Adrenal gland (tissue), 5 donors: ENCODE results near the gene RAB33B.

Experiments
- POLR2A ChIP-seq, 2 donors: fragments of 450-650 bp; IDR thresholded peaks; one replicate each; pipeline ENCODE4 v1.6.1; 2017; ENCODE audit warnings: antibody characterized with exemption in 2 of 2, mild to moderate bottlenecking in 2 of 2, moderate library complexity in 1 of 2
- TF ChIP-seq, protein P1 (sequence below), 6 experiments: fragments of 450-650 bp in 4 of 6; fragments of 200-600 bp in 2 of 6; sonication (generic) in 1 of 6; IDR thresholded peaks; 1 replicate in 5 of 6; 2 replicates in 1 of 6; pipeline versions ENCODE4 v1.5.1 to v1.8.0; 2016 to 2021; ENCODE audit warnings: antibody characterized with exemption in 6 of 6, mild to moderate bottlenecking in 2 of 6, moderate library complexity in 1 of 6
- donor health status: DM: no; HTN: no; CAD: no.

DNA sequence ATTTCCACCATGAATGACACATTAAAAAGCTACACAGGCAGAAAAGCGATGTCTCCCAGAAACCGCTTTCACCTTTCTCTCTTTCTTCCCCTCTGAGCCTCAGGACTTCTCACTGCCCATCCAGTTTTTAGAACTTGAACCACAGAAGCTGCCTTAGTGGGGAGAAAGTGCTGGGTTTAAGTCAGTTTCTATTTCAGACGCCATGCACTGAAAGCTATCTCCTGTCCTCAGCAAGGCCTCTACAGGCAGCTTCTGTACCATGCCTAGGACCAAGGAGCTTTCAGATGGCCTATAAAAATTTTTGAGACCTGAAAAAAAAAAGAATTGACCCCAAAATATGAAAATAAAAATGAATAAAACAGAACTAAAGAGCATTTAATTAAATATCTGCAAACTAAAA, 34.5 kb downstream of the RAB33B start:
- TF ChIP-seq, protein P1, sequence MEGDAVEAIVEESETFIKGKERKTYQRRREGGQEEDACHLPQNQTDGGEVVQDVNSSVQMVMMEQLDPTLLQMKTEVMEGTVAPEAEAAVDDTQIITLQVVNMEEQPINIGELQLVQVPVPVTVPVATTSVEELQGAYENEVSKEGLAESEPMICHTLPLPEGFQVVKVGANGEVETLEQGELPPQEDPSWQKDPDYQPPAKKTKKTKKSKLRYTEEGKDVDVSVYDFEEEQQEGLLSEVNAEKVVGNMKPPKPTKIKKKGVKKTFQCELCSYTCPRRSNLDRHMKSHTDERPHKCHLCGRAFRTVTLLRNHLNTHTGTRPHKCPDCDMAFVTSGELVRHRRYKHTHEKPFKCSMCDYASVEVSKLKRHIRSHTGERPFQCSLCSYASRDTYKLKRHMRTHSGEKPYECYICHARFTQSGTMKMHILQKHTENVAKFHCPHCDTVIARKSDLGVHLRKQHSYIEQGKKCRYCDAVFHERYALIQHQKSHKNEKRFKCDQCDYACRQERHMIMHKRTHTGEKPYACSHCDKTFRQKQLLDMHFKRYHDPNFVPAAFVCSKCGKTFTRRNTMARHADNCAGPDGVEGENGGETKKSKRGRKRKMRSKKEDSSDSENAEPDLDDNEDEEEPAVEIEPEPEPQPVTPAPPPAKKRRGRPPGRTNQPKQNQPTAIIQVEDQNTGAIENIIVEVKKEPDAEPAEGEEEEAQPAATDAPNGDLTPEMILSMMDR (IDR thresholded peaks at IDR 0.05): no peak
- TF ChIP-seq POLR2A (IDR thresholded peaks at IDR 0.05): no peak
